ENCODE results near the gene CPTP.
A peak's percentile ranks its signal among the peaks of the same experiment; 100 is the strongest.

The CPTP gene

DNA sequence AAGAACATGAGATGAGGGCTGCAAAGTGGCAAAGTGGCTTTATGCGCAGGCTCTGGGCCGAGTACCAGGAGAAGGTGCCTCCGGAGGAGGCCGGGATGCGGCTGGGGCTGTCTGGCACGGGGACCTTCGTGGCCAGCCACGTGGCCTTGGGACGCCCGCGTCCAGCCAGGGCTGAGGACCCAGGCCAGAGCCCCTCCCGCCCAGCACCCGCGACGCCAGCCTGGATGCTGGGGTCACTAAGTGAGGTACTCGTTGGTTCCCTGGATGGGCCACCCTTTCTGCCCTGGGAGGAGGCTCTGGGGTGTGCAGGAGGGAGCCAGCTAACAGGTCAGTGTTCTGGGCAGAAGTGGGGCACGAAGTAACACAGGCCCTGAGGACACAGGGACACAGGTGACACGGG is 31.8 kb upstream of the CPTP start:
- DNase-seq: no peak

DNA sequence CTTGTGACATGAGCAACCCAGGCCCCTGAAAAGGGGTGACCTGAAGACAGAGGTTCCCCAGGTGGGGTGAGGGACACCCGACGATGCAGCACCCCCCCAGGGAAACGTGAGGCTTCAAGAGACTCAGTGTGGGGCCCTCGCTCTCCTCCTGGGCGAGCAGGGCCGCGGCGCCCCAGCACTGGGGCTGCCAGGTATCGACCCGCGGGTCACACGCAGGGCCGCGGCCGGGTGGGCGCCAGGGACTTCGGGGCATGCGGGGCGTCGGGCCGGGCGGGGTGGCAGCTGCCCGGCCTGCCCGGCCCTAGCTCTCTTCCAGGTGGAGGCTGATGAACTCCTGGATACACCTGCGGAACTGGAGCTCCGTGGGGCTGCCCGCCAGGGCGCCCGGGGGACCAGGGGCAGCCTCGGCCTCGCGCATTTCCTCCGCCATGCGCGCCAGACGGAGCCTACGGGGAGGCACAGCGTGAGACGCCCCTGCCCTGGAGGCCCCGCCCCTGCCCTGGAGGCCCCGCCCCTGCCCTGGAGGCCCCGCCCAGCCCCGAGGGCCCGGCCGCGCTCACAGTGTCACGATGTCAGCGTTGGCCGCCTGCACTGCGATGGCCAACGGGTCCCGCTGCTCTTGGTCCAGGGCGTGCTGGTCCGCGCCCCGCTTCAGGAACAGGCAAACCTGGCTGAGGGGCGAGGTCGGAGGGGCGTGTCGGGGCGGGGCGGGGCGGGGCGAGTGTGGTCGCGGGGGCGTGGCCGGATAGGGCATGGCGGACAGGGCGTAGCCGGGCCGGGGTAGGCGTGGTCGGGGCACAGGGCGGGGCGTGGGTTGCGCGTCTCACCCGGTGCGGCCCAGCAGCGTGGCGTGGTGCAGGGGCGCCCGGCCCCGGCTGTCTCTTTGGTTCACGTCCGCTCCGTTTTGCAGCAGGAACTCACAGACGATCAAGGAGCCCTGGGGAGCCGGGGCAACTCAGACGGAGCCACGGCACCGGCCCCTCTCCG is 31.0 kb upstream of the CPTP start:
- DNase-seq: no peak

DNA sequence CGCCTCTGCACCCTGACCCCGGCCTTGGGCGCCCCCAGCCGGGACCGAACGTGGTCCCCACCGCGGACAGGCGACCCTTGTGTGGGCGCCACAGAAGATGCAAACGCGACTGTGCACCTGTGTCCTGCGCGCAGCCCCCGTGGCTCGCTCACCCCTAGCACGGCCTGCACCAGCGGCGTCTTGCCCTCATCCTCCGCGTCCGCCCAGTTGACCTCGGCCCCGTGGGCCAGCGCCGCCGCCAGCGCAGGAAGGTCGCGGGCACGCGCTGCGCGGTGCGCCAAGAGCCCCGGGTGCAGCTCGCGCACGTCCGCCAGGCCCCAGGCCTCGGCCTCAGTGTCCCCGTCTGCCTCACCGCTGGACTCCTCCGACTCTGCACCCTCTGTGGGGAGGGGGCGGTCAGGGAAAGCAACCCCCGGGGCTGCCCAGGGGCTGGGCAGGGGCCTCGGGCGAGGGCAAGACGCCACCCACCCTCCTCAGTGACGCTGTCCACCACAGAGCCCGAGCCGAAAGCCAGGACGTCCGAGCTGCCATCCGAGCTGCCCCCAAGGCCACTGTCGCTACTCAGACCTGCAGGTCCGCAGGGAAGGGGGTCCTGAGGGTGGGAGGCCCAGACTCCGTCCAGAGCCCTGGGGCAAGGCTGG is 30.2 kb upstream of the CPTP start:
- DNase-seq: no peak

DNA sequence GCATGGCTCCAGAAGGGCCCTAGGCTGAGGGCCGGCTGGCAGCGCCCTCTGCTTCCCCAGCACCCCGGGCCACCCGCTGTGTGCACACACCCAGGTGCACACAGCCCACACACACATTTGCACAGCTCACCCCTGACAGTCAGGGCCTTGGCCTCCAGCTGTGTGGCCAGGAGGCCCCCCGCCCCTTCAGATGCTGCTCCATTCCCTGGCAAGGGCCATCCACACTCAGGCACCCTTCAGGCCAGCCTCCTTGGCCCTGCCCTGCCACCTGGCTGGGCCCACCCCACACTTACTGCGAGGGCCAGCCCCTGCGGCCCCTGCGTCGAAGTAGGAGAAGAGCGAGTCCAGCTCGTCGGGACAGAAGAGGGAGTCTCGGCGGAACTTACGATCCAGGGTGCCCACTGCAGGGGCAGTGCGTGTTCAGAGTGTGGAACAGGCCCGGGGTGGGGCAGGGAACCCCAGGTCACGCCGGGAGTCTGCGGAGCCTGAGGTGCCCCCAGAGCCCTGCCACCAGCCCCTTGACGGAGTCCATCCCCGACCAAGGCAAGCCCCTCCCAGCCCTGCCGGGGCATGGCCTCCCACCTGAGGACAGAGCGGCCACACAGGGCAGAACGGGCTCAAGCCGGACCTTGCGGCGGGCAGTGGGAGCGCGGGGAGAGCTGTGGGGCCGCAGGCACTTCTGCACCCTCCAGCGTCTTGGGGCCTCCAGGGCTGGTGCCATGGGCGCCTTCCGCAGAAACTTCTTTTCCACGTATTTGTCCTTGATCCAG is 29.3 kb upstream of the CPTP start:
- no peak for DNase-seq

DNA sequence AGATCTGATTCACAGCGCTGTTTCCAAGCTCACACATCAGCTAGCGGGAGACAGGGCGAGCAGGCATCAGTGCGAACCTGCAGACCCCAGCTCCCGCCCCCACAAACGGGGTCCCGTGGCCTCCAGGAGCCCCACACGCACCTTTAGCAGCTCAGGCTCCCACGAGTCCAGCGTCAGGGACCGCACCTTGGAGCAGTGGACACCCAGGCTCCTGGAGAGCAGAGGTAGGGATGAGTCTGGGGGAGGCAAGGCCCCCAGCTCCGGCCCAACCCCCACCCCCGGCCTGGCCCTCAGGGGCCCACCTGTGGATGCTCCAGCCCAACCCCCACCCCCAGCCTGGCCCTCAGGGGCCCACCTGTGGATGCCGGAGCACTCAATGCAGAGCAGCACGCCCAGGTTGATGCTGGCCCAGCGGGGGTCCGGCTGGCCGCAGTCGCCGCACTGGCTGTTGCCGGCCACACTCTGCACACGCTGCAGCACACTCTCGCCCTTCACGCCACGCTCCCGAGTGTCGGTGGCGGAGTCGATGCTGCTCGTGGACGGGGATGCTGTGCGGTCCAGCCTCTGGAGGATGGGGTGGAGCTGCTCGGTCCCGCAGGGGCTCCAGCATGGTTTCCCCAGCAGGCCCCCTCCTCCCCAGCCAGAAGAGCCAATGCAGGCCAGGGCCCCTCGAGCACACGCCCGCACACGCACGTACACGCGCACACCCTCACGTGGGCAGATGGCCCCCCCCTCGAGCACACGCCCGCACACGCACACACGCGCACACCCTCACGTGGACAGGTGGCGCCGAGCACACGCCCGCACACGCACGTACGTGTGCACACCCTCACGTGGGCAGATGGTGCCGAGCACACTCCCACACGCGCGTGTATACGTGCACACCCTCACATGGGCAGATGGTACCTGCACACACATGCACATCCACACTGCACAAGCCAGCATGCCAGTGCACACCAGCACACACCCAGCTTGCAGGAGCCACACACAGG is 28.2 kb upstream of the CPTP start:
- no peak for DNase-seq

DNA sequence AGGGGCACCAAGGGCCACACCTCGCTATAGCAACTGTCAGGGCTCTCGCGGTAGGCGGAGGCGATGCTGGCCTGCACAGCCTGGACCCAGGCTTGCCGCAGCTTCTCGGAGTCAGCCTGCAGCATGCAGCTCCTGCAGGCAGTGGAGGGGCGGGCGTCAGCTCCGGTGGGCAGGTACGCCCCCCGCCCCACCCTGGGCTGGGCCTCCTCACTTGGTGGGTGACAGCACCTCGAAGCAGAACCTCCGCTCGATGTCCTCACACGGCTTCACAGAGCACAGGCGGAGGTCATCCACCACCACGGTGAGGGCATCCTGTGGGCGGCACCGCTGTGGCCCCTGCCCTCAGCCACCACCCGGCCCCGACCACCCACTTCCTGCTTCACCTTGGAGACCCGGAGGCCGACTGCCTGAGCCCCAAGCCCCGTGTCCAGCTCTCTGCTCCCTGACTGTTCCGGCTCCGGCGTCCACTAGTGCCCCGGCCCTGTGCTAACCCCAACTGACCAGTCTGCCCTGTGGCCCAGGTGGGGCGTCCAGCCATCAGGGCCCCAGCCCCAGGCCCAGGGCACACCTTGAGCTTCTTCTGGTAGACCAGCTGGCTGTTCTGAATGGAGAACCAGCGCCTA is 26.7 kb upstream of the CPTP start:
- DNase-seq: no peak

DNA sequence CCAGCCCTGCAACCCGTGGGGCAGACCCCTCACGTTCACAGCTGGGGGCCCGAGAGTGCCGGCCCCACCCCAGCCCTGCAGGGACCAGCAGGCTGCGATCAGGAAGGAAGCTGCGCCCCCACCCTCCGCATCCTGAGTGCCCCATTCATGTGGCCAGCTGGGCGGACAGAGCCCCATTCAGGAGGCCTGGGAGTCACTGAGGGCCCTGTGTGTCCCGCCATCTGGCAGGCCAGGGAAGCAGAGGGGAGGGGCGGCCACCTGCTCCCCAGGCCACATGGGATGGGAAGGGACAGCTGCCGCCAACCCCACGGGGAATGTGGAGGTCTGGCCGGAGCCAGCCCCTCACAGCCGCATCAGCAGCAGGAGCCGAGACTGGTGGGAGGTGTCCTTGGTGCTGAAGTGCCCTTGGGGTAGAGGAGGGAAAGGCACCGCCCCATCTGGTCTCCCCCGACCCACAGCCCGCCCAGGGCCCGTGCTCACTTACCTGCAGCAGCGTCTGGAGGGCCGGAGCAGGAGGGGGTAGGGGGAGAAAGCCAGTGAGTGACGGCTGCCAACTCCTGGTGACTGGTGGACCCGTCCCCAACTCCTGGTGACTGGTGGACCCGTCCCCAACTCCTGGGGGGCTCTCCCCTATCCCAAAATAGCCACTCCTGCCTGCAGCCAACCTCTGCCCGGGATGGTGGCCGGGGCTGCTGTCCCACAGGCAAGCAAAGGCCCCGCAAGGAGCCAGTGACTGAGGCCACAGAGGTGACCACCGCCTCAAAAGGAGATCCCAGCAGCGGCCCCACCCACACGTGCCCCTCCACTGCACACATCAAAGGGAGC is 25.5 kb upstream of the CPTP start:
- DNase-seq: no peak

DNA sequence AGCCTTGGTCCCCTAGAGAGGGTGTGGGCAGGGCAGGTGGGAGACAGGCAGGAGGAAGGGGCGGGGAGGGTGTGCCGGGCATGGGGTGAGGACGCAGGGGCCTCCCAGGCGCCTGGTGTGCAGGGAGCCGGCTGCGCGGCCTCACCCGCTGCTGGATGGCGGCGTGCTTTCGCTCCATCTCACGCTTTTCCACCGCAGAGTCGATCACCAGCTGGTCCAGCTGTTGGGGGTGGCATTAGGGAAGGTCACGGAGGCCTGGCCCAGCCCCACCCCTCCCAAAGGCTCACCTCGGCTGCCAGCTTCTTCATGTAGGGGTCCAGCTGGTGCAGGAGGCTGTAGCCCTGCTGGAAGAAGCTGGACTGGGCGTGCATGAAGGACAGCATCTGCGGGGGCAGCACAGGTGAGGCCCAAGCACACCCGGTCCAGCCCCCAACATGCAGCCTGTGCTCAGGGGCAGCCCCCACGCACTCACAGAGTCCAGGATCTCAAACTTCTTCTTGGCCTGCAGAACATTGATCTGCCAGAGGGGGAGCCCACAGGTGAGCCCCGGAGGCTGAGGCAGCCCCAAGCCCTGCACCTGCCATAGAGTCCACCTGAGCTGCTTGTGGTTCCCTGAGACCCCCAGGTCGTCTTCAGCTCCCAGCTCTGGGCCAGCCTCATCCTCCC is 24.8 kb upstream of the CPTP start:
- no peak for DNase-seq

DNA sequence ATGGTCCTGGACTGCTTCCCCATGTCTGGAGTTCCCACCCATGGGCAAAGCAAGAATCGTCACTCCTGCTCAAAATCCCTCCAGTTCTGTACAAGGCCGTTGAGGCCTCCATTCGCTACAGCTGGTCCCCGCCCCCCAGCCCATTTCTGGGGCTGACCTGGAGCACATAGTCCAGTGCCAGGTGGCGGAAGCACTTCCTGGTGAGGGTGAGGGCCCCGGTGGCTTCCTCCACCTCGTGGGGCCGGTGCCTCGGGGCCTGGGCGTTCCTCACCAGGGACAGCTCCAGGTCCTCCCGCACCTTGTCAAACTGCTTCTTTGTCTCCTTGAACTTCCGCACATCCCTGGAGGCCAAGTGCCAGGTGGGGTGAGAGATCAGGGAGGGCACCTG is 24.3 kb upstream of the CPTP start:
- no peak for DNase-seq

DNA sequence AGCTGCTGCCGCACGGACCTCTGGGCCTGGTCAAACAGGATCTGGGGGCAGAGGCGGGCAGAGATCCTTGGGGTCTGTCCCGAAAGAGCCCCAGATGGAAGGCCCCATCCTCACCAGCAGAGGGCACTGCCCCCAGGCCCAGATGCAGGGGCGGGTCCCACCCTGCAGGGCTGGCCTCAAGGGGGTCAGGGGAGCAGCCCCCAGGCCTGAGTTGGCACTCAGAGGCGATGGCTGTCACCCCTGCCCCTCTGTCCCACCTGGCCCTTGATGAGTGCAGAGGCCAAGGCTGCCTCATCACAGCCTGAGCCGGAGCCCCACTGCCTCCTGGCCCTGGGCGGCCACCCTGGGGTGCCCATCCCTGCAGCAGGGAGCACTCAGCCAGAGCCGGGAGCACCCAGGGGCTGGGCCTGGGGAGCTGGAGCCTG is 22.6 kb upstream of the CPTP start:
- DNase-seq: no peak

DNA sequence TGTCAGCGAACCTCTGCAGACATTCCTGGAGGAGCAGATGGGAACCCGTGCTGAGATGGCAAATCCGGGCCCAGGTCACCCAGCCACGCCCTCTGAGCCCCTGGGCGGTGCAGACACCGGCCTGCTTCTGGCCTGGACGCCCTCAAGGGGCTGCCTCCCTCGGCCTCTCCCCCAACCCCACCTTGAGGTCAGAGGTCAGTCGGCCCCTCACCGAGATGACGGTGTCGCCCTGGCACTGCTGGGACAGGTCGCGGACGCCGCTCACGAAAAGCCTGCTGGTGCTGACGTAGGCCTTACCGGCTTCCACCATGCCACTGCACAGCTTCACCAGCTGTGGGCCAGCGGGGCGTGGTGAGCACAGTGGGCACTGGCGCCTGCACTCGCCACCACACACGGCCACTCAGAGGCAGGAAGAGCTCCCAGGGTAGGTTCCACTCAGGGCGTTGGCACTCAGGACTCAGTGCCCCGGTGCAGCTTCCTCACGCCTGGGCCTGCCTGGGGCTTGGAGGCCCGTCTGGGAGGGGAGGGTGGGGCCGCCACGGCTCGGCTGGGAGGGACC is 21.6 kb upstream of the CPTP start:
- DNase-seq: peak; percentile 16

DNA sequence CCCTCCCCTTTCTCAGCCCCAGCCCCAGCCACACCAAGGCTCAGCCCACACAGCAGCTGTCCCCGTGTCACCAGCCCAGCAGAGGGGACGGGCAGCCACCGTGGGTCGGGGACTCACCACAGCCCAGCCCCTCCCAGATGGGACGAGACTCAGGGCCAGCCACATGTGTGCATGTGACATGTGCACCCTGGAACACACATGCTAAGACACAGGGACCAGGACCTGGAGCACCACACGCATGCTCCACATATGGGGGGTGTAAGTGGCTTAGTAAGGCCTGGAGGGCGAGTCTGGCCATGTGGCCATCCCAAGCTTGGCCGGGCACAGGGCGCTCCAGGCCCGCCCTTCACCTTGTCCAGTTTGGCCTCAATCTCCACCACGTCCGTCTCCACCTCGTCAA is 20.9 kb upstream of the CPTP start:
- DNase-seq: no peak

DNA sequence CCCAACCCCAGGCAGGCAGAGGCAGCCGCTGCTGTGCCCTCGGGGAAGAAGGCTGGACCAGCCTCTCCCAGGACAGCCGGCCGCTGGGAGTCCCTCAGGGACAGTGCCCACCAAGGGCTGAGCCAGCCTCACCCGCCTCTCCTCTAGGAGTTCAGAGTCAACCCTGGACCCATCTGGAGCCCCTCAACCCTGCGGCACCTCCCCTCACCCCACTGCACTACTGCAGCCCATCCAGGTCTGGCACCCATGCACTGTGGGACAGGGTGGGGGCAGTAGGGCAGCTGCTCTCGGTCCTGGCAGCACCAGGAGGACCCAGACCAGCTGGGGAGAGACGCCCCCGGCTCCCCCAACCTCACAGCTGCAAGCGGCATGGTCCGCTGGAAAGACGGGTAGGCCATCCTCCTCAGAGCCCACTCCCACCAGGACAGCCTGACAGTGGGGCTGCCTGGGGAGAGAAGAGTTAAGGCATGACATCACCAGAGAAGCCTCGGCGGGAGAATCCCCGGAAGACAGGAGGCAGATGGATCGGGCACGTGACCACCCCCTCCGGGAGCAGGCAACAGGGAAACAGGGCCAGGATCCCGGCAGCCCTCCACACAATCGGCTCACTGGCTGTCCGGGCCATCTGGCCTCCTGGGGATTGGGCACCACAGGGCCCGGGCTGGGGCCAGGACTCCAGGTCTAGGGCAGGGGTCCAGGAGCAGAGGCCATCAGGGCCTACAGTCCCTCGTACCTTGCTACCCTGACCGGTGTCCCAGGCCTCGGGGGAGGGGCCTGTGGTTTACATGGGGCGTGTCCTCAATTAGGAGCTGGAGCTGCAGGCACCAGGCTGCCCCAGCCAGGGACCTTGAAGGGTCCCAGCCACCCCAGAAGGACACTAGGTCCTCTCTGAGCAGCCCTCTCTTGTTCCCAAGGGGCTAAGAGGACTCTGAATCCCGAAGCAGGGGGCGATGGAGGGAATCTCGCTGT is 20.0 kb upstream of the CPTP start:
- DNase-seq: peak; percentile 90

DNA sequence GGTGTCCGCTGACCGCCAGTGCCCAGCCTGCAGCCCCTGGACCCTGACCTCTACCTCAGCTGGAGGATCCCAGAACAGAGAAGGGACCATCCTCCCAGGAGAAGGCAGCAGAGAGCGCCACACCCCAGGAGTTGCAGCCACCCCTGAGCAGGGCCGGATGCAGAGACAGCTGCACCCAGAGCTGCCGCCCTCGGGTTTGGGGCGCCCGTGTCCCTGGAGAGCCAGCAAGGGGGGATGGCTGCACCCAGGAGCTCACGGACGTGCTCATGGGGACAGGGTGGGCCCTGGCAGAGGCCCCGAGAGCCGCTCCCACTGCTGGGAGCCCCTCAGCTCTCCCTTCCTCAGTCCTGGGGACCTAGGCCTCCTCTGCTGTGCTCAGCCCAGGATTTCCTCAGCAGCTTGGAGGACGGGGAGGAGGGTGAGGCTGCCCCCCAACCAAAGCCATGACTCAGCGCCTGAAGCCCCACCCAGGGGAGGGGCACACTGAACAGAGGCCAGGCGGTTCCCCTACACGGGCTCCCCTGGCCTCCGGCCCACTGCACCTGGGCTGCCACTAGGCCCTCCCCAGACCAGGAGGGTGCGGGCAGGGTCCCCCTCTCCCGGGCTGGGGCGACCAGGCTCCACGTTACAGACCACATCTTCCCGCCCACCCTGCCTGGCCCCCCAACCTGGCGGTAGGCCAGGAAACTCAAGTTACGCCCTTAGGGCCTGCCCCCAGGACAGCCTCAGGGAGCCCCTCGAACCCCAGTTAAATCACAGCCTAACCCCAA is 19.1 kb upstream of the CPTP start:
- DNase-seq: peak; percentile 67

DNA sequence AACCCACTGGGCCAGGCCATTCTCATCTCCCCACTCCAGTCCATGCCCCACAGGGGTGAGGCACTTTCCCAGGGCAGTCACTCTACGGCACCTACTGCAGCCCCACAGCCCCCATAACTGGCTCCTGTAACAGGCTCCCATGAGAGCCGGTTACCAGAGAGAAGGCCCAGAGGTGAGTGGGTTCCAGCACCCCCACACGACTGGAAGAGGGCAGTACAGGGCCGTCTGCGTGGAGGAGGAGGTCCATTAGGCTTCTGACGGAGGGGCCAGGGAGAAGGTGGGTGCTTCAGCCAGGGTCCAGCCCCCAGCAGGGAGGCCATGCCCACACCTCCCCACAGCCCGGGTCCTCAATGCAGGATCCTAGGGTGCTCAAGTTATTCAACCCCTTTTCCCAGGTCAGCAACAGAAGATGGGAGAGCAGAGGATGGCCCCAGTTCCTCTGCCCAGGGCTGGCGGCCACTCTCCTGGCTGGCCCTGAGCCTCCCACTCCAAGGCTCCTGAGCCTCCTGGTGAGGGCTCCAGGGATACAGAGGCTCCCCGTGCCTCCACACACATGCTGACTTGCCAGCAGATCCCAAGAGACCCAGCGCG is 18.4 kb upstream of the CPTP start:
- no peak for DNase-seq

DNA sequence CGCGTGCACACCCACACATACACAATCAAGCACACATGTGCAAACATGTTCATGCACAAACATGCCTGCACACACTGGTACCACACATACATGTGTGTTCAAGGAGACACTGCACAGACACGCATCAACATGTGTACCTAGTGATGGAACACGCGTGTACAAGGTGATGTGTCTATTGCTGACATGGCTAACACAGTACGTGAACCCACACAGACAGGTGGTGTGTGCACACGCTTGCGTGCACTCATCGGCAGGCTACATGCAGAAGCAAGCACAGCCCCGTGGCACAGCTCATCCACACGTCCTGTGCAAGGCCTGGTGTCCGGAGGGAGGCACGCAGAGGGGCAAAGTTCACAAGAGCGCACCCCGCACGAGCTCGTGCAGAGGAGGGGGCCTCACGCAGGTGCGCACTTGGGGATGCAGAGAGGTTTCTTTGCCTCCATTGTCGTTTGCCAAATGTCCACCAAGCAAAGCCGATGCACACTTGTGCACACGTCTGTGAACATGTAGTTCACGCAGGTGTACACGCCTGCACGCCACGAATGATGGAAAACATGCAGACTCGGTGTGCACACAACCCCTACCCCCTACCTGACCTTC is 17.8 kb upstream of the CPTP start:
- no peak for DNase-seq
